HG03060 (cell line): ENCODE data around the gene GRIK2.

Experiments used
- ATAC-seq: cut with Tn5 transposase; IDR thresholded peaks from one replicate; pipeline ENCODE4 v1.9.1; 2021; ENCODE audit warnings: low read depth, moderate number of reproducible peaks; ENCODE audit not compliant: unreplicated experiment

Gene GRIK2

DNA sequence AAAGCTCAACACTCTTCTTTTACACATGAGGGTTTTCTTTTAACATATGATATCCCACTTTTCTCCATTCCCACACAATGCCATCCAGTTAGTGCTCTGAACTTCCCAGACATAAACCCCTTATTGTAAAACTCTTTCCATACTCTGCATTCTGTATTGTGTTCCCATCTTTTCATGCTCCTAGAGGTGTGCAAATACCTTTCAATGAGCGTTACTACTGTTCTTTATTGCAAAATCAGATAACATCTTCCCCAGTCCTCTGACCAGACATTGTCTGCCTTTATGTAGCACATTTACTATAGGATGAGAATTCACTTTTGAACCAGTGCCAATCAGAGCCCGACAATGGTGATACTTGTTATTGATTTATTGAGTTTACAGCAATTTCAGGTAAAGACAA, 296.2 kb downstream of the GRIK2 start:
- ATAC-seq, result no peak

DNA sequence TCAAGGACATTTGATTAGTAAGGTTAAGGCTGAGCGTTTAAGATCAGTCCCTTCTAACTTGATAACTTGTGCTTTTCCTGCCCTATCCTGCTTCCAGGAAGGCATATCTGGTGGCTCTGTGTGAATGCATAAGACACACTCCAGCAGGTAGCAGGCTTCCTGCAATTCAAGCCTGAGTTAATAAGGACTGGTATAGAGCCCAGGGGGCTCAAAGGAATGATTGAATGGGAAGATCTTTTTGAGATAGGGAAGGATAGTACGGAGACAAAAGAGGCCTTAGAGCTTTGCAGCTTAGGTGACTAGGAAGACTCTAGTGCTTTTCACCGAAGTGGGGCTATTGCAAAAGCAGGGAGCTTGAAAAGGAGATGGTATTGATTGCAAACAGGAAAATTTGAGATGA, 307.1 kb downstream of the GRIK2 start:
- no peak for ATAC-seq

DNA sequence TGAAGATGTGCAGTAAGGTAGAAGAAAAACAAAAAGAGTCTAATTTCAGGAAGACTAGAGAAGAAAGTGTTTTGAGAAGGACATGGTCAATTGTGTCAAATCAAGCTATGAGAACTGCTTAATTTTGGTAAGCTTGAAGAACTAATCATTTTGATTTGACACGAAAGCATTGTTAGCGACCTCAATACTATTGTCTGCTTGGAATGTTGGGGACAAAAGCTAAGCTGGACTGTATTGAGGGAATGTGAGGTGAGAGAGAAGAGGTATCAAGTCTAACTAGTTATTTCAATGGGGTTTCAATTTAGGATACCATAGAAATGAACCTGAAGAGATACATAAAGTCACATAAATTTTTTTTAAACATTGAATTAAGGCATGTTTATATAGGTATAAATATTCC, 309.8 kb downstream of the GRIK2 start:
- ATAC-seq, result no peak

DNA sequence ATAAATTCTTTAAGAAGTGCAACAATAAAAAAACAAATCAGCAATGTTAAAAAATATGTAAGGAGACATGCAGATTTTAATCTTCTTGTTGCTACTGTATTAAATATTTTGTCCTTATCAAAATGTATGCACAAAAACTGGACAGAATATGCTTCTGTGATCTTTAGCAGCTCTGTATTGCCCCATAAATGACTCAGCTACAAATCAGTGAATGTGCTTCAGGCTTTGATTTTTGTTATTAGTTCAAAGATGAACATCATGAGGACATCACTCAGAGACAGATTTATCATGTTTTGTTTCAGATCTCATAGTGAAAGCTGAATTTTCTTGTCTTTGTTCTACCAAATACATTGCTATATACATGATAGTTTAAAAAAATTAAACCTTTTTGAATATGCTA, 312.4 kb downstream of the GRIK2 start:
- ATAC-seq, result no peak

DNA sequence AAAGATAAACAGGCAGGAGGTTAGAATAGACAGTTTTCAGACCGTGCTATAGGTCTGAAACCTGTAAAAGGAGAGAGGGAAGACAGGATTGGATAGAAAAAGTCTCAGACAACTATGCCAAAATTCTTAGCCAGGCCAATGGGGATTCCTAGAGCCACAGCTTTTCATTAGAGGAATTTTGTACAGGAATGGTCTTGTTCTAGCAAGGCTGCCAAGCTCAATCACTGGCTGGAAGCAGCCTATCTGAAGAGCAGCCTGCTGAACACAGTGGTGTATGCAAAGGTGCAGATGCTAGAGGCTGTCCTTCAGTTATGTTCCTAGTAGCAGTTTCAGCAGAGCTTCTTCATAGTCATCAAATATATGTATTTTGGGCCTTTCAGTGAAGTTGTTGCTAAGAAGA, 313.1 kb downstream of the GRIK2 start:
- no peak for ATAC-seq

DNA sequence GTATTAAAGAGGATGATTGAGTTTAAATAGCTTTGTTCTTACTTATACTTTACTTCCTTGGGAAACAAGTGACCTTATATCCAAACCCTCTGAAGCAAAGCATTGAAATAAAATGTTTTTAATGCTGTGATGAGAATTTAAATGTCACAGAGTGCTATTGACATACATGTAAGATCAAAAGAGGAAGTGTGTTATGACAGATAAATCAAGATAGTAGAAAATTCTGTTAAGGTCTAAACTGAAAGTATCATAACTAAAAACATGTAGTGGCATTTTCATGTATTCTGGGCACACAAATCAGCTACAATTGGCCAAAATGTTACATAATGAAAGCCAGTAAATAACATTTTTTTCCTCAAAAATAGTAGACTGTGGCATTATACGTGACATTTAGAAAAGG, 318.0 kb downstream of the GRIK2 start:
- ATAC-seq, result no peak

DNA sequence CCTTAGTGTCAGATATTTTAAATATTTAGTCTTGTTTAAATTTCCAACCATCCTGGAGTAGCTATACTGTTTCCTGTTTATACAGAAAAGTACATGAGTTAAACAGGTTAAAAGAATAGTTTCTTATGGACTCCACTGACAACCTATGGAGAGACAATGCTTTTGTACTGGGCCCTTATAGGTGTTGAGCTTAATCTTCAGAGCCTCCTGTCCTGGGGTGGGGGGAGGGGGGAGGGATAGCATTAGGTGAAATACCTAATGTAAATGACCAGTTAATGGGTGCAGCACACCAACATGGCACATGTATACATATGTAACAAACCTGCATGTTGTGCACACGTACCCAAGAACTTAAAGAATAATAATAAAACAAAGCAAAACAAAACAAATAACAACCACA, 322.9 kb downstream of the GRIK2 start:
- ATAC-seq, result no peak

DNA sequence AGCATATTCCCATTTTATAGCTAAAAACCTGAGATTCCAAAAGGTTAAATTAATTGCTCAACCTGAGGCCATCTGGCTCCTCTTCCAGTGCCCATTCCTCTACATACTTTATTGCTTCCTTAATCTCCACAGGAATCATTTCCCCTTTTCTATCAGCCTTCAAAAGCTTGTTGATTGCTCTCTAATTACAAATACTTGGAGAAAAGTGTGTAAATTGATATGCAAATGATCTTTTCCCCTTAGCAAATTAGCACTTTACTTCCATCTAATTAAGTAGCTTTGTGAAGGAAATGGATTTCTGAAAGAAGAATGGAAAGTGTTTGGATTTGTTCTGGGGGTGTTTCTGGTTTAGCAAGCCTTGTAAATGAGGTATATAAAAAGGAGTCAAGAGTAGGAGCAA, 323.3 kb downstream of the GRIK2 start:
- no peak for ATAC-seq

DNA sequence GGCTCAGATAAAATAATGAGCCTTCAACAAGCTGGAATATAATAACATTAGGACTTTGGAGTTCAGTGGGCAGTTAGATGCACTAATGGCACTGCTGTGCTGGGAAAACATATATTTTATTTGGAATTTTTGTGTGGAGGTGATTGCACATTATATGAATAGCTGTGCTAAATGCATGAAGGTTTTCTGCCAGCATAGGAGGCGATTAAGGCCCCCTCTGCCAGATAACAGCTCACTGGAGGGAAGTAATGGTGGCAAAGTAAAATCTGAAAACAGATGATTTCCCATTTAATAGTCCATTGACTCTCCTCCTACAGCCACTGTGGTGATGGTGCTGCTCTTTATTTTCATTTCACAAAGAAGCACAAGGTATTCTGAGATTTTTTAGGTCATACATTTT, 326.0 kb downstream of the GRIK2 start:
- no peak for ATAC-seq

DNA sequence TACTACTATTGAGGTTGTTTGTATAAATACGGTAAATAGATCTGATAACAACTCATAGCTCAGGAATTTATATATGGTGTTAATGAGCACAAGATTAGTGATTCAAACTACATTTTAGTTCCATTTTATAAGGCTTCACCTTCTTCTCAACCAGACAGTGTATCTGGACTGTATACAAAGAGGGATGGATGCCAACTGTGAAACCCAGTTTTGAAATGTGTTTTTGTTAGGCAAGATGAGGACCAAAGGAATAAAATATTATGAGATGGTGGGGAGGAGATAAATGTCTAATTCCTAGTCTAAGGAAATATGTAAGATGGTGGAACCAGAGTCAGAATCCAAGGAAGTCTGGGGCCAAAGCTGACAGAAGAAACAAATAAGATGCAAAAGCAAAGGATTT, 329.0 kb downstream of the GRIK2 start:
- ATAC-seq, result no peak

DNA sequence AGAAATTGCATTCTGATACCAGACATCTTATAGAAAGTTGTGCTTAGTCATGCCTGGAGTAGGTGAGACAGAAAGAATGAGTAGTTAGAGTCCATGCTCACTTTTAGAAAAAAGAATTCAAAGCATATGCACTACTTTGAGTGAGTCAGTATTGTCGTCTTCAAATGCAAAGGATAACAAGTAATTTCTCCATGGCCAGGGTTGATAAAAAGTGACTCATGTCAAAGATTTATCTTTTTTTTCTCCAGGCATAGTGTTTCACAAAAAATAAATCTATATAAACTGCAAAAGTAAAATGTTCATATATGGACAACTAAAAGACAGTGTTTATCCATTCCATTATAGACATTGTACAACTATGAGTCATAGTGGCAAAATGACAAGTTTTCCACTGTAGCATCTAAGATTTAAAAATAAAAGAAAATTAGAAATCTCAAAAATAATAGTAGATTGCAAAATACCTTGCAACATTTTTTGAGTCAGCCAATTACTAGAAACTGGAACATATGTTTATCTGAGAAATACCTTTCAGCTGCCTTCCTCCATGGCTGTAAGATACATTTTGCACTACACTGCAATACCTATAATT, 329.6 kb downstream of the GRIK2 start:
- no peak for ATAC-seq

DNA sequence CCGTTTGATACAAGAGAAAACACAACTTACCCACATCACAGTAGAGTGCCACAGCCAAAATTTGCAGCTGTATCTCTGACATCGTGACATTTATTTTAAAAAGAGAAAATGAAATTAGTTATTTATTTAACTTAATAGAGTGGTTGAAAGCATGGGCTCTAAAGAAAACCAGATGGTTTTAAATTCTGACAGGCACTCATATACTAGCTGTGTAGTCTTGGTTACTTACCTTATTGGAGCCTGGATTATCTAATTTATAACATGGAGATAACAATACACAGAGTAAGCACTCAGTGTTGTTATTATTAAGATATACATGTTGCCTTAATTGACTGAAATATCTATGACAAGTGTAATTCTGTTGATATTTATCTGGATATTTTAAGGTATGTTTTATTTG, 334.9 kb downstream of the GRIK2 start:
- ATAC-seq, result no peak

DNA sequence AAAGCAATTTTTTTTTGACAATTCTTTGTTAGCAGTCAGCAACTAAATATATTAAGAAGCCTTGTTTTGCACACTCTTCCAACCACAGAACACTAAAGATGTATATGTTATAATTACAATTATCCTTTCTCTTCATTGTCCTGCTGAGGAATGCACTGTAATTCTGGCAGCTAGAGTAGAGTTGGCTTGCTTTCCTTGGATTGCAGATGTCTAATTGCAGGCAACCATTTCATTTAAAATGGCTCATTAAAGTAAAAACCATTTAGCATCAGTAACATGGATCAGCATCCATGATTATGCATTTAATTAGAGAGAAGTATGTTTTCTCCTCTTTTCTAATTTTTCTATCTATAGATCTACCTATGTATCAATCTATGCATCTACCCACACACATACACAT, 335.4 kb downstream of the GRIK2 start:
- no peak for ATAC-seq

DNA sequence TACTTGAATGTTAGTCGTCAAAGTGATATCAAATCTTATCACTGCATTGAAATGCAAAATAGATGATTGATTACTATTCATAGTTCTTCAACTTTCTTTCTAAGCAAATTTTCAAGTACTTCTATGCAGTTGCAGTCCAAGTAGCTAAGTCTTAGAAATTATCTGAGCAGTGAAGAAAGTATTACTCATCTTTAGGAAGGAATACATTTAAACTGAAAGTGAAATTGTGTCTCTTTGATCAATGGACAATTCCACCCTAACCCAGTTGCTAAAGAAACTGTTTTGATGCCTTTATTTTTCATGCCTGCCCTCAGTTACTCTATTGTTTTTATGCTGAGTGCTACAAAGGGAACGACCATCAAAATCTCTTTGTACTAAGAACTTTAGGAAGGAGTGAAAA, 337.4 kb downstream of the GRIK2 start:
- no peak for ATAC-seq

DNA sequence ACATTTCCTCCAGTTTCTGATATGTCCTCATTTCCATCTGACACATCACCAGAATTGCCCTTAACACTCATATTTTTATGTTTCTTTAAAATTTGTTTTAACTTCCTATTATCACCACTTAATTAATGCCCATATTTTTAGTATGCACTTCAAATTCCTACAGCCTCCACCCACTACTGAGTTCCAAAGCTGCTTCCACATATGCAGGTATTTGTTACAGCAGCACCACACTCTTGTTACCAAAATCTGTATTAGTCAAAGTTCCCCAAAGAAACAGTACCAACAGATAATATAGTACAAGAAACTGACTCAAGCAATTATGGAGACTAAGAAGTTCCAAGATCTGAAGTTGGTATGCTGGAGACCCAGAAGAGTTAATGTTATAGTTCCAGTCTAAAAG, 340.4 kb downstream of the GRIK2 start:
- ATAC-seq, result no peak

DNA sequence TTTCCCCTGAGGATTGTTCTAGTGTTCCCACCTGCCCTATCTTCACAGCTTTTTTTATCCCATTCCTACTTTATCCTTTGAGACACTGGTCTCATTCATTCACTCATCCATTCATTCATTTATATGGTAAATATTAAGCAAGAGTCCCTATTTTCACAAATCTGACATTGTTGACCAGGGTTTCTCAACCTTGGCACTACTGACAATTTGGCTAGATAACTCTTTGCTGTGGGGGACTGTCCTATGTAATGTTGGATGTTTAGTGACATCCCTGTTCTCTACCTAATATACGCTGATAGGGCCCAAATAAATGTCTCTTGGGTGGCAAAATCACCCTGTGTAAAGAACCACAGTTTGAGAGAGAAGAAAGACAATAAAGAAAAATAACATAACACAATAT, 345.0 kb downstream of the GRIK2 start:
- no peak for ATAC-seq

DNA sequence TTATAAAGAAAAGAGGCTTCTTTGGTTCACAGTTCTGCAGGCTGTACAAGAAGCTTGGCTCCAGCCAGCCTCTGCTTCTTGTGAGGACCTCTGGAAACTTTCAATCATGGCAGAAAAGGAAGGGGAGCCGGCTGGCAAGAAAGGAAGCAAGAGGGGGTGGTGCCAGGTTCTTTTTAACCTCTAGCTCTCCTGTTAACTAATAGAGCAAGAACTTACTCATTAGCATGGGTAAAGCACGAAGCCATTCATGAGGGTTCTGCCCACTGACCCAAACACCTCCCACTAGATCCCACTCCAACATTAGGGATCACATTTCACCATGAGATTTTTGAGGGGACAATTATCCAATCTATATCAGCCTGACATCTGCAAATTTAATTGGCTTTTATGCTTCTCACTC, 347.1 kb downstream of the GRIK2 start:
- no peak for ATAC-seq

DNA sequence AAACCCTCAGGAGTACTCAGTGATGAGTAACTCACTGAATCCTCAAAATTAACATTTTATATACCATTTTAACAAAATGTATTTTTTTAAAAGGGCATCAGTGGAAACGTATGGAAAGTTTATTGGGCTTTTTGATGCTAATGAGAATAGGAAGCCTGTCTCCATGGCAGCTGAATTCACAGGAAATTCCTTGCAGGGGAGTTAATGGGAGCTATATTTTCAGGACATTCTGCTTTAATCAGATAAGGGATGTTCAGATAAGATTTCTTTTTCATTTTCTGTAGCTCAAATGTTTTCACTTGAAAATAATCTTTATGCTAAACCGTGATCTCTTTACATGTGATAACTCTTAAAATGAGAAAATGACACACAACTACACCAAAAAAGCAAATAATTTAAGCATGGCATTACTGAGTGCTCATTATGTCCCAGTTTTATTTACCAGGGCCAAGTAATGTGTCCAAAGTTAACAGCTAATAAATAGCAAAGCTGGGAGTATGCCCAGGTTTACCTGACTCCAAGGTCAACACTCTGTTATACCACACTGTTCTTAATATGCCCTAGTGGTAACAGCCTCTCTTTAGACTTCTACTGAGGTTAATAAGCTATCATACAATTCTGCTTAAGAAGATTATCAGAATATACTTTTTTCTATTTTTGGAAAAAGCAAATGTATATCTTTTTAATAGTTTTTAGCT, 348.1 kb downstream of the GRIK2 start:
- no peak for ATAC-seq

DNA sequence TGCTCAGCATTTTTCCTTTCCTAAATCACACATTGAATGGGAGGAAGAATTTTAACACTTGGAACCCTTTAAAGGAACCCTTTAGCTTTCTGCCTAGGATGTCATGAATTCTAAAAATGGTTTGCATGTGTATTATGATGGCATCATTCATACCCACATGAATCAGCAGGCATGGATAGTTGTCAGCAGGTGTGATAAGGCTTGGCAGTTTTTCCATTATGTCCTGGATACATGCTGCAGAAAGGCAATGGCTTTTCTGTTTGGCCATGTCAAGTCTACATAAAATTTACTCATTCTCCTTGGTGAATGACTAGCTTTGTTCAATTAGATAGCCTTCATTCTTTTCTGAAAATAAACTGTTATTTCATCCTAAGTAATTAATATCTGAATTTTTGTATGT, 353.7 kb downstream of the GRIK2 start:
- no peak for ATAC-seq

DNA sequence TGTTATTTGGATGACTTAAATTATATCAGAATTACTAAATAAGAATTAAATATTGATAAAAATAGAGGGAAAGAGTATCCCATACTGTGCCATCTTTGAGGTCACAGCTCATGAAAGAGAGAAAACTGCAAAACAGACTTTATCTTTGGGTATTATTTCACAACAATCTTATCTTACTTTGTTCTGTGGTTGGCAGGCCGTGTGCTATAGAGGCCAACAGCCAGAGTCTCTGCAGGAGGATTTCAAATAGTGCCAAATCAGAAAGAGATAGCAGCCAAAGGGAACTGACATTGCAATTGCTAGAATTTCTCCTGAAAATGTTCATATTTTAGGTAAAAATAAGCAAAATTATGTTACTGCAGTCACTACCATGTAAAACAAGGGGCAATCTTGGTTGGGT, 354.2 kb downstream of the GRIK2 start:
- ATAC-seq, result no peak

DNA sequence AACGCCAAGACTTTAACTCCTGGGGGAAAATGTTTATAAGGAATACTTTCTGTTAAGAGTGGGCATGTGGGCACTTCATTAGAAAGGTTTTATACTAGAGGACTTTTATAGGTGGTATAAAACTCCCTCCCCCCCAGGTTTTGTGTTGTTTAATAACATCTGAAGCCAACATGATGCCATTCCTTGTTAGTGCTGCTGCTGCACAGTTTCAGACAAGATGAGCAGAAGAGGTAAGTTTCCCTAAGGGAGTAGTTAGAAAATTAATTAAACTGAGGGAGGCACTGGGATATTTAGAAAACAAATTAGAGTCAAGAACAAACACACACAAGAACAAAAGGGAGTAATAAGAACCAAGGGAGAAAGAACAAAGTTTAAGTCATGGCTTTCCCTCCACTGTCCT, 362.4 kb downstream of the GRIK2 start:
- no peak for ATAC-seq

DNA sequence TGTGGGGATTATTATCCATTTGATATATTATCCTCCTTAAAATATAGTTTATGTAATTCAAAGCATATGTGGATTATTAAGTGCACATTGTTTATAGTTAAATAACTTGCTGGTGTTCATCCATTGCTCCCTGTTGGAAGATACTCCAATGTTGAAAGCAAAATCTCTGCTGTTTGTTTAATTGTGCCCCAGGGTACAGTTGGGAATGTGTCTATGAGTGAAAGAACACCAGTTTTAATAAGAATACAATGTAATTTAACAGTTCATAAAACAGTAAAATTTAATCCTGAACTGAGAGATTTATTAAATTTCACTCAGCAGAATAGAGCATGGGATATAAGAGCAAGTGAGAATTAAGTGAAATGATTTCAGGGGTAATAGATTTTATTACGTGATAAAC, 364.9 kb downstream of the GRIK2 start:
- ATAC-seq, result no peak
